ENCODE measurements around the gene BET1. TPM values are rescaled to one million over a fixed set of nuclear protein-coding genes. Genes with fewer than 3 reads are reported as not detected.

BET1 gene
- total RNA-seq, 4 donors from 2014 or later: 12.7 to 37.0 (median 14.2) TPM

DNA sequence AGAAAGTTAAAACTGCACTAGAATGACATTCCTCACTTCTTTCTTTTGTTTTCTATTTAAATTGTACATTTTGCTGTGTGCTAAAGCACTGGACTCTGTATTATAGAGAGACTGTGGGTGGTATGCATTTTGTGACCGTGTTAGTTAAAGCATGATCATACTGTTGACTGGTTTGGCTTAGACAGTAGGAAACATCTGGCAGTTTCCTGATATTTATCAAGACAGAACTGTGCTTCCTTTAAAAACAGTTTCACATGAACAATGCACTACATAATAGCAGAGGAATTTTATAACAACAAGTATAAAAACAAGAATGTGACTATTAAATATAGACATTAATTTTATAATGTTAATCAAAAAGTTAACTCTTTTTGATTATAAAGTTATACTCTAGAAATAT lies 59.5 kb downstream of the BET1 start:
- H3K36me3 ChIP-seq: no peaks in the 10 kb centered on the region
- no peaks in the 10 kb centered on the region for H3K4me1 ChIP-seq
- no peak for DNase-seq (ENCODE audit: low spot score in 2 of 2)
- WGBS: 22% methylated on average over 1 of the region's 1 CpG
- no peaks in the 10 kb centered on the region for H3K9me3 ChIP-seq
- no peak overlapping the region for H3K27ac ChIP-seq
- H3K4me3 ChIP-seq: no peak overlapping the region
- TF ChIP-seq EP300 (IDR thresholded peaks at IDR 0.05) (no peak), POLR2AphosphoS5 (IDR thresholded peaks at IDR 0.05) (no peak), POLR2A (IDR thresholded peaks at IDR 0.05) (no peak)
- TF ChIP-seq, protein P1, sequence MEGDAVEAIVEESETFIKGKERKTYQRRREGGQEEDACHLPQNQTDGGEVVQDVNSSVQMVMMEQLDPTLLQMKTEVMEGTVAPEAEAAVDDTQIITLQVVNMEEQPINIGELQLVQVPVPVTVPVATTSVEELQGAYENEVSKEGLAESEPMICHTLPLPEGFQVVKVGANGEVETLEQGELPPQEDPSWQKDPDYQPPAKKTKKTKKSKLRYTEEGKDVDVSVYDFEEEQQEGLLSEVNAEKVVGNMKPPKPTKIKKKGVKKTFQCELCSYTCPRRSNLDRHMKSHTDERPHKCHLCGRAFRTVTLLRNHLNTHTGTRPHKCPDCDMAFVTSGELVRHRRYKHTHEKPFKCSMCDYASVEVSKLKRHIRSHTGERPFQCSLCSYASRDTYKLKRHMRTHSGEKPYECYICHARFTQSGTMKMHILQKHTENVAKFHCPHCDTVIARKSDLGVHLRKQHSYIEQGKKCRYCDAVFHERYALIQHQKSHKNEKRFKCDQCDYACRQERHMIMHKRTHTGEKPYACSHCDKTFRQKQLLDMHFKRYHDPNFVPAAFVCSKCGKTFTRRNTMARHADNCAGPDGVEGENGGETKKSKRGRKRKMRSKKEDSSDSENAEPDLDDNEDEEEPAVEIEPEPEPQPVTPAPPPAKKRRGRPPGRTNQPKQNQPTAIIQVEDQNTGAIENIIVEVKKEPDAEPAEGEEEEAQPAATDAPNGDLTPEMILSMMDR (IDR thresholded peaks at IDR 0.05): no peak
- H3K27me3 ChIP-seq: no peaks in the 10 kb centered on the region

DNA sequence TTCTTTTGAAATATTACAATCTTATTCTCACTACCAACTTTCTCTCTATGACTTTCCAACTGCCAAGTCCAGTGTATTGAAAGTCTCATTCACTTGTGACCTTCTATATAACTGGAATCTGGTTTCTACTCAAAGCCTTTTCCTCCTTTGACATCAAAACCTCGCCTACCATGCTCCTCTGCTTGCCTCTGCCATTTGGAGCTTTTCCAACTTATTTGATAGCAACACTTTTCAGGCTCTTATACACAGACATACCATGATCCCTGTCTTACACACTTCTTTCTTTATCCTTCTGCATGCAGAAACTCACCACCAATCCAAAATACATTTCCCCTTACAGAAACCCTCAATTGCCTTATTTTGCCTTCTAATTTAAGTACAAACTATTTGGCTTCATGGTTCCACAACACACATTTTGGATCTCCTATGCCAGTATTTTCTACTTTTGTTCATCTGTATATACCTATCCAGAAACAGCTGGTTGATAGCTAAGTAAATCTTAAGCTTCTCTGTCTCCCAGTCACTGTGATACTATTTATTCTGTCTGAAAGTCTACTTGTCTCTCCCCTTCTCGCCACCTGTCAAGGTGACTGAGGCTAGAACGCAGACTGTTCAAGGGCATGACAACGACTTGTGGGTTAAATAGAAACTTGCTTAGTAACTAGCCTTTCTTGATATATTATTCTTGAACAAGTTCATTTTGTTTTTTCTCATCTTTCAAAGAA lies 60.2 kb downstream of the BET1 start:
- no peaks in the 10 kb centered on the region for H3K4me1 ChIP-seq
- TF ChIP-seq, protein P1 (IDR thresholded peaks at IDR 0.05): no peak
- TF ChIP-seq POLR2AphosphoS5 (IDR thresholded peaks at IDR 0.05) (no peak), POLR2A (IDR thresholded peaks at IDR 0.05) (no peak), EP300 (IDR thresholded peaks at IDR 0.05) (no peak)
- no peak overlapping the region for H3K27ac ChIP-seq
- H3K4me3 ChIP-seq: no peak overlapping the region
- no peak for DNase-seq (ENCODE audit: low spot score in 2 of 2)
- no peaks in the 10 kb centered on the region for H3K36me3 ChIP-seq
- 68% methylated on average over 4 of the region's 4 CpGs for WGBS
- no peaks in the 10 kb centered on the region for H3K9me3 ChIP-seq
- no peaks in the 10 kb centered on the region for H3K27me3 ChIP-seq

Other genes with a start within 250 kb of the BET1 start
- gene TFPI2, start 113.6 kb downstream of the BET1 start, total RNA-seq: 1 to 10 TPM in 2 of 4 donors, under 1 TPM in 1, not detected in 1; 0.79 to 1.4 (median 1.1) TPM
- gene GNGT1, start 97.8 kb downstream of the BET1 start, total RNA-seq: not detected
- 1 to 10 TPM; 3.3 to 6.8 (median 5.3) TPM for gene GNG11, start 82.6 kb downstream of the BET1 start, total RNA-seq

Data from suprapubic skin (tissue), 4 donors.